NT2/D1 (cell line): ENCODE results near the gene CLDN24.

Experiments used
- DNase-seq: peaks from one replicate; pipeline ENCODE4 v3.0.0-alpha.2; 2011; ENCODE audit warnings: low read depth, low spot score
- H3K27me3 ChIP-seq: 2 replicates; pipeline ENCODE4 v1.6.0; 2011; ENCODE audit warnings: mild to moderate bottlenecking; ENCODE audit not compliant: insufficient read length, insufficient read depth
- H3K36me3 ChIP-seq: 2 replicates; pipeline ENCODE4 v1.6.1; 2011; ENCODE audit warnings: mild to moderate bottlenecking, low read length, mixed read lengths; ENCODE audit not compliant: insufficient read depth, insufficient read length
- H3K4me1 ChIP-seq: 2 replicates; pipeline ENCODE4 v1.5.1; 2011; ENCODE audit not compliant: insufficient read depth, insufficient read length
- H3K4me3 ChIP-seq: 2 replicates; pipeline ENCODE4 v1.5.1; 2011; ENCODE audit warnings: low read depth; ENCODE audit not compliant: insufficient read length
- H3K9ac ChIP-seq: 2 replicates; pipeline ENCODE4 v1.6.0; 2011; ENCODE audit warnings: low read depth; ENCODE audit not compliant: insufficient read length
- H3K9me3 ChIP-seq: 2 replicates; pipeline ENCODE4 v1.5.1; 2011; ENCODE audit warnings: mild to moderate bottlenecking, low read length; ENCODE audit not compliant: insufficient read depth
- SUZ12 ChIP-seq: IDR thresholded peaks from 2 replicates; pipeline ENCODE4 v1.6.1; 2011; ENCODE audit not compliant: insufficient read length, insufficient read depth; ENCODE audit errors: extremely low read depth
- YY1 ChIP-seq: IDR thresholded peaks from 2 replicates; pipeline ENCODE4 v1.6.1; 2011; ENCODE audit not compliant: insufficient read length, insufficient read depth
- ZNF274 ChIP-seq: IDR thresholded peaks from 2 replicates; pipeline ENCODE4 v1.6.1; 2011; ENCODE audit warnings: mild to moderate bottlenecking, low read depth, low read length

Gene CLDN24

GRCh38 chr4:183345261-183345660, 23.0 kb upstream of the CLDN24 start:
- H3K9ac ChIP-seq = no peak overlapping the region
- no peaks in the 10 kb centered on the region for H3K9me3 ChIP-seq
- H3K27me3 ChIP-seq = no peaks in the 10 kb centered on the region
- H3K4me3 ChIP-seq = no peak overlapping the region
- H3K4me1 ChIP-seq = no peaks in the 10 kb centered on the region
- DNase-seq = no peak
- H3K36me3 ChIP-seq = no peaks in the 10 kb centered on the region
- TF ChIP-seq YY1 = no peak

- no peaks in the 10 kb centered on the region for H3K36me3 ChIP-seq
- TF ChIP-seq SUZ12 = no peak
- no peak for TF ChIP-seq ZNF274
- TF ChIP-seq YY1 = no peak
- no peaks in the 10 kb centered on the region for H3K27me3 ChIP-seq
Measured at GRCh38 chr4:183344523-183345255, 22.5 kb upstream of the CLDN24 start.

GRCh38 chr4:183343730-183344129, 21.5 kb upstream of the CLDN24 start:
- no peak for DNase-seq
- no peak overlapping the region for H3K9ac ChIP-seq
- no peak for TF ChIP-seq ZNF274
- TF ChIP-seq SUZ12 = no peak
- TF ChIP-seq YY1 = no peak

More at GRCh38 chr4:183344523-183345255, 22.5 kb upstream of the CLDN24 start:
- Histone ChIP-seq H3K4me3 (no peak overlapping the region), H3K9me3 (no peaks in the 10 kb centered on the region), H3K9ac (no peak overlapping the region), H3K4me1 (no peaks in the 10 kb centered on the region)
- no peak for DNase-seq

GRCh38 chr4:183342541-183343533, 20.6 kb upstream of the CLDN24 start:
- DNase-seq = no peak
- Histone ChIP-seq H3K36me3 (no peaks in the 10 kb centered on the region), H3K4me3 (no peak overlapping the region), H3K4me1 (no peaks in the 10 kb centered on the region), H3K9ac (no peak overlapping the region), H3K9me3 (no peaks in the 10 kb centered on the region), H3K27me3 (no peaks in the 10 kb centered on the region)
- TF ChIP-seq SUZ12 = no peak
- no peak for TF ChIP-seq YY1
- TF ChIP-seq ZNF274 = no peak

More at GRCh38 chr4:183343730-183344129, 21.5 kb upstream of the CLDN24 start:
- H3K4me3 ChIP-seq = no peak overlapping the region
- no peaks in the 10 kb centered on the region for H3K36me3 ChIP-seq
- no peaks in the 10 kb centered on the region for H3K4me1 ChIP-seq
- H3K27me3 ChIP-seq = no peaks in the 10 kb centered on the region
- H3K9me3 ChIP-seq = no peaks in the 10 kb centered on the region

GRCh38 chr4:183337833-183338232, 15.6 kb upstream of the CLDN24 start:
- no peaks in the 10 kb centered on the region for H3K27me3 ChIP-seq
- no peaks in the 10 kb centered on the region for H3K36me3 ChIP-seq
- DNase-seq = no peak
- no peak for TF ChIP-seq SUZ12
- TF ChIP-seq YY1 = no peak
- TF ChIP-seq ZNF274 = no peak
- no peak overlapping the region for H3K9ac ChIP-seq
- H3K4me1 ChIP-seq = no peaks in the 10 kb centered on the region
- no peak overlapping the region for H3K4me3 ChIP-seq
- H3K9me3 ChIP-seq = no peaks in the 10 kb centered on the region

- no peak for TF ChIP-seq ZNF274
- TF ChIP-seq SUZ12 = no peak
- no peak for TF ChIP-seq YY1
- Histone ChIP-seq H3K9ac (no peak overlapping the region), H3K9me3 (no peaks in the 10 kb centered on the region), H3K27me3 (no peaks in the 10 kb centered on the region), H3K4me3 (no peak overlapping the region), H3K4me1 (no peaks in the 10 kb centered on the region), H3K36me3 (no peaks in the 10 kb centered on the region)
- no peak for DNase-seq
Measured at GRCh38 chr4:183337349-183337748, 15.1 kb upstream of the CLDN24 start.

- no peaks in the 10 kb centered on the region for H3K27me3 ChIP-seq
- H3K9ac ChIP-seq = no peak overlapping the region
- no peak overlapping the region for H3K4me3 ChIP-seq
- DNase-seq = no peak
- H3K36me3 ChIP-seq = no peaks in the 10 kb centered on the region
- H3K9me3 ChIP-seq = no peaks in the 10 kb centered on the region
- no peak for TF ChIP-seq SUZ12
- TF ChIP-seq ZNF274 = no peak
- no peak for TF ChIP-seq YY1
- no peaks in the 10 kb centered on the region for H3K4me1 ChIP-seq
Measured at GRCh38 chr4:183335369-183335940, 13.2 kb upstream of the CLDN24 start.
